H1 (cell line): ENCODE results near the gene SLC6A12. TPM values are rescaled to one million over a fixed set of nuclear protein-coding genes. Genes with fewer than 3 reads are reported as not detected.
A peak's percentile ranks its signal among the peaks of the same experiment; 100 is the strongest.

Source experiments
- CTCF ChIA-PET: fragments of 300-600 bp; sonication (Branson Sonifier 250); formaldehyde crosslinking; loops from one replicate; lab custom pipeline; 2021; ENCODE audit not compliant: partially characterized antibody; lab: Charles Lee
- POLR2A ChIA-PET: fragments of 300-600 bp; sonication (Branson Sonifier 250); formaldehyde crosslinking; loops from one replicate; lab custom pipeline; 2021; ENCODE audit warnings: inconsistent platforms; ENCODE audit not compliant: partially characterized antibody; lab: Charles Lee
- DNase-seq, 2 experiments: peaks; one replicate each; pipeline versions ENCODE4 v3.0.0 to v3.0.0-alpha.2; 2010 to 2022; ENCODE audit warnings: low spot score in 2 of 2, low read depth in 1 of 2, mixed read lengths in 1 of 2
- FAIRE-seq: peaks from 2 replicates; lab custom pipeline; 2011; peaks lifted over from hg19 to GRCh38; lab: Jason Lieb, UNC
- H2AFZ ChIP-seq: 2 replicates; pipeline ENCODE4 v1.8.1; 2012; ENCODE audit warnings: low read length, inconsistent platforms
- H2AK5ac ChIP-seq: 2 replicates; pipeline ENCODE4 v1.6.1; 2013; ENCODE audit warnings: low read depth, low read length
- H2BK120ac ChIP-seq: replicated peaks from 2 replicates; pipeline ENCODE3; 2013; ENCODE audit warnings: low read depth, low read length, inconsistent platforms
- H2BK12ac ChIP-seq: 2 replicates; pipeline ENCODE4 v1.6.1; 2013; ENCODE audit warnings: low read depth, low read length
- H2BK15ac ChIP-seq: 2 replicates; pipeline ENCODE4 v1.6.1; 2013; ENCODE audit warnings: low read length
- H2BK20ac ChIP-seq: 2 replicates; pipeline ENCODE4 v1.6.1; 2013; ENCODE audit warnings: low read length
- H2BK5ac ChIP-seq: 2 replicates; pipeline ENCODE4 v1.6.1; 2013; ENCODE audit warnings: low read depth, low read length
- H3K14ac ChIP-seq: 2 replicates; pipeline ENCODE4 v1.6.1; 2013; ENCODE audit warnings: inconsistent platforms; ENCODE audit not compliant: insufficient read length
- H3K18ac ChIP-seq: 2 replicates; pipeline ENCODE4 v1.6.1; 2013; ENCODE audit warnings: low read length; ENCODE audit errors: extremely low read depth
- H3K23ac ChIP-seq: 2 replicates; pipeline ENCODE4 v1.6.1; 2013; ENCODE audit warnings: inconsistent platforms; ENCODE audit not compliant: insufficient read length
- H3K23me2 ChIP-seq: 2 replicates; pipeline ENCODE4 v1.6.1; 2013; ENCODE audit warnings: low read depth, low read length
- H3K27ac ChIP-seq: 2 replicates; pipeline ENCODE4 v1.6.1; 2011; ENCODE audit warnings: low read depth, low read length, inconsistent platforms
- H3K27me3 ChIP-seq, 4 experiments: replicated peaks in 1 of 4; 1 replicate in 1 of 4; 2 replicates in 3 of 4; pipeline versions ENCODE4 v1.6.1 to v1.8.1; 2011 to 2013; ENCODE audit warnings: low read length in 3 of 4, mild to moderate bottlenecking in 3 of 4, inconsistent platforms in 2 of 4, mixed read lengths in 2 of 4, moderate library complexity in 1 of 4; ENCODE audit not compliant: control insufficient read depth in 3 of 4, insufficient read depth in 3 of 4; ENCODE audit errors: extremely low read depth in 1 of 4
- H3K36me3 ChIP-seq, 4 experiments: 2 replicates each; pipeline versions ENCODE4 v1.6.1 to v1.8.1; 2011 to 2013; ENCODE audit warnings: mild to moderate bottlenecking in 4 of 4, low read length in 3 of 4, moderate library complexity in 2 of 4, control low read depth in 1 of 4, inconsistent platforms in 1 of 4; ENCODE audit not compliant: insufficient read depth in 4 of 4, control insufficient read depth in 2 of 4
- H3K4ac ChIP-seq: replicated peaks from 2 replicates; pipeline ENCODE3; 2013; ENCODE audit warnings: low read length, low read depth, mixed read lengths, inconsistent platforms; ENCODE audit not compliant: insufficient read length
- H3K4me1 ChIP-seq, 4 experiments: replicated peaks in 1 of 4; 1 replicate in 1 of 4; 2 replicates in 3 of 4; pipeline versions ENCODE4 v1.6.1 to v1.8.1; 2011 to 2013; ENCODE audit warnings: low read length in 3 of 4, inconsistent platforms in 2 of 4, mixed read lengths in 1 of 4; ENCODE audit not compliant: insufficient read depth in 4 of 4, control insufficient read depth in 3 of 4
- H3K4me2 ChIP-seq, 2 experiments: 2 replicates each; pipeline versions ENCODE4 v1.6.1 to v1.8.1; 2011 to 2013; ENCODE audit warnings: low read depth in 2 of 2, low read length in 2 of 2, control low read depth in 1 of 2, inconsistent platforms in 1 of 2, mild to moderate bottlenecking in 1 of 2; ENCODE audit not compliant: insufficient read depth in 1 of 2
- H3K4me3 ChIP-seq, 4 experiments: fragments of 200-600, 300-600 bp in 1 of 4; sonication (generic), shearing (Covaris generic), sonication (Bioruptor Twin) in 1 of 4; 2 replicates each; pipeline versions ENCODE4 v1.5.1 to v1.8.1; 2011 to 2016; ENCODE audit warnings: low read length in 4 of 4, low read depth in 3 of 4, control low read depth in 2 of 4, inconsistent platforms in 2 of 4, mild to moderate bottlenecking in 2 of 4, mixed read lengths in 1 of 4, moderate library complexity in 1 of 4; ENCODE audit not compliant: insufficient read depth in 2 of 4; ENCODE audit errors: extremely low read depth in 1 of 4
- H3K56ac ChIP-seq: replicated peaks from 2 replicates; pipeline ENCODE3; 2013; ENCODE audit warnings: low read depth, mild to moderate bottlenecking, mixed read lengths, low read length, inconsistent platforms; ENCODE audit not compliant: insufficient read length
- H3K79me1 ChIP-seq: 2 replicates; pipeline ENCODE4 v1.6.1; 2013; ENCODE audit warnings: low read depth, low read length, control low read depth
- H3K79me2 ChIP-seq, 2 experiments: 2 replicates each; pipeline versions ENCODE4 v1.6.1 to v1.8.1; 2012 to 2013; ENCODE audit warnings: low read length in 2 of 2, mild to moderate bottlenecking in 2 of 2, inconsistent platforms in 1 of 2; ENCODE audit not compliant: insufficient read depth in 2 of 2, control insufficient read depth in 1 of 2
- H3K9ac ChIP-seq, 4 experiments: replicated peaks in 1 of 4; 1 replicate in 1 of 4; 2 replicates in 3 of 4; pipeline versions ENCODE4 v1.6.1 to v1.8.1; 2011 to 2013; ENCODE audit warnings: low read depth in 3 of 4, low read length in 3 of 4, control low read depth in 2 of 4, mild to moderate bottlenecking in 2 of 4, moderate library complexity in 2 of 4, inconsistent platforms in 1 of 4; ENCODE audit errors: extremely low read depth in 1 of 4
- H3K9me3 ChIP-seq, 2 experiments: 2 replicates each; pipeline versions ENCODE4 v1.6.1 to v1.8.1; 2012 to 2013; ENCODE audit warnings: mild to moderate bottlenecking in 2 of 2, moderate library complexity in 2 of 2, control low read depth in 1 of 2, inconsistent platforms in 1 of 2, low read depth in 1 of 2, low read length in 1 of 2, mixed read lengths in 1 of 2; ENCODE audit not compliant: insufficient read depth in 2 of 2
- H4K20me1 ChIP-seq, 2 experiments: replicated peaks in 1 of 2; 2 replicates each; pipeline versions ENCODE3 to v1.8.1; 2011 to 2013; ENCODE audit warnings: inconsistent platforms in 2 of 2, low read length in 2 of 2, mild to moderate bottlenecking in 1 of 2; ENCODE audit not compliant: insufficient read depth in 2 of 2, control insufficient read depth in 1 of 2
- H4K5ac ChIP-seq: 2 replicates; pipeline ENCODE4 v1.6.1; 2013; ENCODE audit warnings: low read length, low read depth, mixed read lengths, inconsistent platforms; ENCODE audit not compliant: insufficient read length
- H4K8ac ChIP-seq: 2 replicates; pipeline ENCODE4 v1.8.0; 2013; ENCODE audit warnings: mild to moderate bottlenecking, moderate library complexity, low read length, inconsistent platforms; ENCODE audit not compliant: insufficient read depth; ENCODE audit errors: extremely low read depth
- H4K91ac ChIP-seq: replicated peaks from 2 replicates; pipeline ENCODE3; 2013; ENCODE audit warnings: low read length, mixed read lengths, inconsistent platforms; ENCODE audit not compliant: insufficient read length
- POLR2A ChIP-seq, 2 experiments: IDR thresholded peaks; 1 replicate in 1 of 2; 2 replicates in 1 of 2; pipeline ENCODE4 v1.6.1; 2011; ENCODE audit warnings: low read depth in 2 of 2, low read length in 2 of 2, mild to moderate bottlenecking in 2 of 2; ENCODE audit errors: control extremely low read depth in 1 of 2
- WGBS, 2 experiments: shearing (Covaris generic) in 1 of 2; methylation state at CpG; one replicate each; pipeline versions ENCODE4 v1.1.6 to v1.1.7; 2013 to 2015; ENCODE audit warnings: low lambda C conversion rate in 2 of 2, mixed read lengths in 2 of 2, inconsistent platforms in 1 of 2, low coverage in 1 of 2, missing lambda C conversion rate in 1 of 2; ENCODE audit not compliant: insufficient replicate concordance in 2 of 2, insufficient coverage in 1 of 2, insufficient read length in 1 of 2; ENCODE audit errors: extremely low coverage in 1 of 2, missing lambda C conversion rate in 1 of 2; 5-methylcytosine and 5-hydroxymethylcytosine counted together
- polyA plus RNA-seq, 7 experiments: library from polyadenylated mRNA; depleted of rRNA in 3 of 7; stranded (reverse) in 5 of 7; unstranded in 2 of 7; fragments of >200 nt in 5 of 7; fragments of 200-250 nt in 2 of 7; gene quantifications; 1 replicate in 5 of 7; 2 replicates in 1 of 7; 4 replicates in 1 of 7; pipeline versions ENCODE4 v1.2.1 to v1.2.3, GENCODE V29; 2011 to 2013; ENCODE audit warnings: missing spikeins in 2 of 7, mixed read lengths in 2 of 7
- total RNA-seq: library from RNA; stranded (reverse); fragmentation: NEBNext Ultra II Directional; extraction: Animal tissue kit (Norgen Biotek cat#: 25700); gene quantifications from 2 replicates; pipeline ENCODE4 v1.2.1, GENCODE V29; 2021

The SLC6A12 gene
- total and polyA plus RNA-seq, 2 of the 8 experiments (the other 6 are each of a cell fraction or from before 2014, with no cell fraction given), result 0.70 to 1.1 TPM

DNA sequence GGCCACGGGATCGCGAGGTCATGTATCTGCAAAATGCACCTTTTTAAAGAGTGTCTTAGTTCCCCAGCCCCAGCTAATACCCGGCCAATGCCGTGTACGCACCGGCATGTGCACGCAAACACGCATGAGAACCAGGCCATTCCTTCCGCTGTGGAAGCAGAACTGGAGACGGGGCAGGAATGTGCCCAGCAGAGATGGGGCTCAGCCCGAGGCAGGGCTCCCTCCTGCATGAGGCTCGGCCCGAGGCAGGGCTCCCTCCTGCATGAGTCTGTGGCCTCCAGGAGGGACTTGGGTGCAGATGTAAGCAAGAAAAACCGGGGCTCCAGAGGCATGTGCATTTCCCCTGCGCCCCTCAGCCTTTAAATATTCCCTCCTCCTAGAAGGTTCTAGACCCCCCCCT is 38.2 kb downstream of the SLC6A12 start:
- H3K27ac ChIP-seq, result no peak overlapping the region
- H3K4ac ChIP-seq, result no peak overlapping the region
- no peaks in the 10 kb centered on the region for H3K23me2 ChIP-seq

More for the DNA sequence above, 38.2 kb downstream of the SLC6A12 start:
- Histone ChIP-seq H3K9me3 (no peaks in the 10 kb centered on the region), H3K18ac (no peak overlapping the region), H4K5ac (no peak overlapping the region), H3K56ac (no peak overlapping the region), H4K8ac (no peak overlapping the region), H2BK12ac (0 out of 2 replicates have a peak overlapping the region, but pooled peaks have one; percentile 43), H4K20me1 (no peaks in the 10 kb centered on the region), H2BK120ac (no peak overlapping the region), H3K79me1 (no peaks in the 10 kb centered on the region), H3K36me3 (no peaks in the 10 kb centered on the region), H3K4me2 (no peak overlapping the region), H2BK5ac (peak overlapping the region; percentile 60; the same call in 1 of the 2 replicates), H3K9ac (no peak overlapping the region), H2AFZ (no peak overlapping the region), H3K23ac (no peak overlapping the region), H2AK5ac (no peak overlapping the region), H2BK20ac (0 out of 2 replicates have a peak overlapping the region, but pooled peaks have one; percentile 7), H3K4me1 (peaks cover 0 to 17% (median 11%) of the 10 kb centered on the region in 4 experiments; a peak in 6 of 7 replicates), H3K79me2 (no peaks in the 10 kb centered on the region), H3K4me3 (no peak overlapping the region), H3K27me3 (no peaks in the 10 kb centered on the region; a peak in 1 of 7 replicates), H3K14ac (no peak overlapping the region), H4K91ac (no peak overlapping the region), H2BK15ac (no peak overlapping the region)
- no peak for TF ChIP-seq POLR2A (IDR thresholded peaks at IDR 0.05; ENCODE audit: control extremely low read depth in 1 of 2, low read depth in 2 of 2, low read length in 2 of 2)
- CTCF ChIA-PET, result interaction anchor here (1.0 to 2.2 kb wide), 4 partner anchors 13 to 66 kb away, joined by 3 to 6 read pairs (median 6); no protein-coding TSS in a partner anchor
- 91% methylated on average over 11 of the region's 16 CpGs; no CpG with 5 or more reads in 1 of the 2 experiments for WGBS, 2 experiments
- DNase-seq (no peak), FAIRE-seq (no peak)
- POLR2A ChIA-PET, result interaction anchor here (1.0 kb wide), 2 partner anchors 12 to 66 kb away, joined by 3 read pairs; no protein-coding TSS in a partner anchor
